Thymus (tissue), 11 donors: Measurements from ENCODE around the gene MAGOH. TPM values are rescaled to one million over a fixed set of nuclear protein-coding genes. Genes with fewer than 3 reads are reported as not detected.
"Not testable (repeated sequence)": the region's sequence is repeated elsewhere in the genome, so short reads cannot be mapped to it uniquely, and the experiment has no call there.

Experiments used
- DNase-seq, 9 donors: peaks; one replicate each; pipeline ENCODE4 v3.0.0-alpha.2; 2013; ENCODE audit warnings: low spot score in 9 of 9, low read depth in 6 of 9, missing footprints in 1 of 9
- H3K27ac ChIP-seq, 2 donors: one replicate each; pipeline ENCODE4 v1.5.1; 2013; ENCODE audit warnings: control low read depth in 1 of 2, low read depth in 1 of 2, low read length in 1 of 2, mild to moderate bottlenecking in 1 of 2, moderate library complexity in 1 of 2
- H3K27me3 ChIP-seq, 2 donors: one replicate each; pipeline ENCODE4 v1.5.1; 2013; ENCODE audit warnings: low read length in 1 of 2; ENCODE audit not compliant: control insufficient read depth in 2 of 2, insufficient read depth in 1 of 2
- H3K36me3 ChIP-seq, 2 donors: one replicate each; pipeline ENCODE4 v1.5.1; 2013; ENCODE audit warnings: low read length in 1 of 2, mild to moderate bottlenecking in 1 of 2, moderate library complexity in 1 of 2; ENCODE audit not compliant: control insufficient read depth in 2 of 2, insufficient read depth in 2 of 2
- H3K4me1 ChIP-seq, 2 donors: one replicate each; pipeline ENCODE4 v1.5.1; 2013; ENCODE audit warnings: low read length in 2 of 2; ENCODE audit not compliant: control insufficient read depth in 2 of 2, insufficient read depth in 2 of 2
- H3K4me3 ChIP-seq, 2 donors: one replicate each; pipeline ENCODE4 v1.5.1; 2013; ENCODE audit warnings: low read length in 2 of 2, control low read depth in 1 of 2, mild to moderate bottlenecking in 1 of 2
- H3K9me3 ChIP-seq, 2 donors: one replicate each; pipeline ENCODE4 v1.5.1; 2013; ENCODE audit warnings: low read length in 1 of 2, mild to moderate bottlenecking in 1 of 2; ENCODE audit not compliant: control insufficient read depth in 2 of 2, insufficient read depth in 1 of 2
- WGBS: extraction: QIAGEN DNeasy Blood & Tissue Kit; methylation state at CpG from one replicate; pipeline ENCODE4 v1.1.7; 2013; 5-methylcytosine and 5-hydroxymethylcytosine counted together
- polyA plus RNA-seq: library from polyadenylated mRNA; stranded (reverse); fragments of 200-250 nt; gene quantifications from one replicate; pipeline ENCODE4 v1.2.3, GENCODE V29; 2013
- total RNA-seq: library from RNA; stranded (reverse); fragments of 120-200 nt; gene quantifications from one replicate; pipeline ENCODE4 v1.2.4, GENCODE V29; 2013
- donor health status: healthy.

The MAGOH gene
- total and polyA plus RNA-seq, 2 donors: 84.3 to 134 TPM

DNA sequence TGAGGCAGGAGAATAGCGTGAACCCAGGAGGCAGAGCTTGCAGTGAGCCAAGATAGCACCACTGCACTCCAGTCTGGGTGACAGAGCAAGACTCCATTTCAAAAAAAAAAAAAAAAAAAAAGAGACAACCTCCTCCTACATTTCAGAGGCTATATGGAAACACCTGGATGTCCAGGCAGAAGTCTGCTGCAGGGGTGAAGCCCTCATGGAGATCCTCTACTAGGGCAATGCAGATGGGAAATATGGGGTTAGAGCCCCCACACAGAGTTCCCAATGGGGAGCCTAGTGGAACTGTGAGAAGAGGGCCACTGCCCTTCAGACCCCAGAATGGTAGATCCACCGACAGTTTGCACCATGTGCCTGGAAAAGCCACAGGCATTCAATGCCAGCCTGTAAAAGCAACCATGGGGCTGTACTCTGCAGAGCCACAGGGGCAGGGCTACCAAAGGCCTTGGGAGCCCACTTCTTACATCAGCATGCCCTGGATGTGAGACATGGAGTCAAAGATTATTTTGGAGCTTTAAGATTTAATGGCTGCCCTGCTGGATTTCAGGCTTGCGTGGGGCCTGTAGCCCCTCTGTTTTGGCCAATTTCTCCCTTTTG is 32.1 kb downstream of the MAGOH start:
- DNase-seq, H3K27ac ChIP-seq, H3K4me1 ChIP-seq, H3K27me3 ChIP-seq, H3K4me3 ChIP-seq: not testable (repeated sequence)
- Histone ChIP-seq H3K36me3 (peaks cover 56 to 75% of the 10 kb centered on the region in 2 donors), H3K9me3 (peaks cover 11 to 15% of the 10 kb centered on the region in 2 donors)
- WGBS: 100% methylated on average over 3 of the region's 3 CpGs

DNA sequence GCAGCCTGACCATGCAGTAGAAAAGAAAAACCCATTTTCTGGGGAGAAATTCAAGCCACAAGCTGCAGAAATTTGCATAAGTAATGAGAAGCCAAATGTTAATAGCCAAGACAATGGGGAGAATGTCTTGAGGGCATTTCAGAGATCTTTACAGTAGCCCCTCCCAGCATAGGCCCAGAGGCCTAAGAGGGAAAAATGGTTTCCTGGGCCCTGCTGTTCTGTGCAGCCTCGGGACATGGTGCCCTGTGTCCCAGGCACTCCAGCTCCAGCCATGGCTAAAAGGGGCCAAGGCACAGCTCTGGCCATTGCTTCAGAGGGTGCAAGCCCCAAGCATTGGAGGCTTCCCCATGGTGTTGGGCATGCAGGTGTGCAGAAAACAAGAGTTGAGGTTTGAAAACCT is 32.8 kb downstream of the MAGOH start:
- DNase-seq, H3K4me1 ChIP-seq, H3K27me3 ChIP-seq, H3K4me3 ChIP-seq, H3K27ac ChIP-seq: not testable (repeated sequence)
- Histone ChIP-seq H3K9me3 (peaks cover 11 to 15% of the 10 kb centered on the region in 2 donors), H3K36me3 (peaks cover 49 to 73% of the 10 kb centered on the region in 2 donors)
- 96% methylated on average over 1 of the region's 1 CpG for WGBS

DNA sequence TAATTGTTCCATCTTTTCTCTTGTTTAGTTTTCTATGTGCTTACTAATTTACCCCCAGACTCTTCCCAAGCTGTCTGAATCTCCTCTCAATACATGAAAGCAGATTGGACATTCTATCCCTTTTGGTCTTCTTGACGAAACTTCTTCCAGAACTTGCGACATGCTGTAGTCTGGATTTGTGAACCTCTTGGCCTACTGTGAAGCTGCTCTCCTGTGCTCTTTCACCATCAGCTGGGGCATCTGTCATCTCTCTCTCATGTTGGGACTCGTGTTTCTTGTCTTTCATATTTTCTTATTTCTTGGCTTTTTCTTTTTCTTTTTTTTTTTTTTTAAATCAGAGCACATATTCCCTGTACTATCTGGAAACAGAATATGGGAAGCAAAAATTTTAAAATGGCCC is 34.9 kb downstream of the MAGOH start:
- H3K4me3 ChIP-seq: no peak overlapping the region
- H3K36me3 ChIP-seq: peaks cover 36 to 57% of the 10 kb centered on the region in 2 donors
- 99% methylated on average over 3 of the region's 3 CpGs for WGBS
- no peak overlapping the region for H3K27ac ChIP-seq
- peaks cover 11 to 15% of the 10 kb centered on the region in 2 donors for H3K9me3 ChIP-seq
- H3K4me1 ChIP-seq: peaks cover 0 to 2% of the 10 kb centered on the region in 2 donors
- DNase-seq: no peak
- no peaks in the 10 kb centered on the region for H3K27me3 ChIP-seq

DNA sequence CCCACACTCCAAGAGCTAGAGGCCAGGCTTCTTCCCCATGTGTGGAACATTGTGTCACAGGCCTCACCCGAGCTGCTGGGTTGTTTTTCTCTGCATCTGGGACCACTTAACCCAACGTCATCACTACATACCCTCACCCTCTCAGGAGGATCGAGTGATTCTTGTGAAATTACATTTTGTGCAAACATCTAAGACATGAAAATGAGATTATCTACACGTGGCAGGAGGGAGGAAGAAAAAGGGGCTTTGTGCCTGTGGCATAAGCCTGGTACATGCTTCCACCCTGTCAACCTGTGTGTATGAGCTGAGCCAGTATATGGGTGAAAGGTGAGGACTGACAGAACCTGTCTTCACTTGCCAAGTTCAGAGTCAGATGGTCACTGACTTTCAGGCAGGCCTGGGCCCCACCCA is 40.1 kb downstream of the MAGOH start:
- 88% methylated on average over 4 of the region's 4 CpGs for WGBS
- peaks cover 8 to 22% of the 10 kb centered on the region in 2 donors for H3K4me1 ChIP-seq
- peaks cover 3 to 20% of the 10 kb centered on the region in 2 donors for H3K36me3 ChIP-seq
- H3K4me3 ChIP-seq: no peak overlapping the region
- DNase-seq: no peak
- no peaks in the 10 kb centered on the region for H3K27me3 ChIP-seq
- no peaks in the 10 kb centered on the region for H3K9me3 ChIP-seq
- no peak overlapping the region for H3K27ac ChIP-seq

DNA sequence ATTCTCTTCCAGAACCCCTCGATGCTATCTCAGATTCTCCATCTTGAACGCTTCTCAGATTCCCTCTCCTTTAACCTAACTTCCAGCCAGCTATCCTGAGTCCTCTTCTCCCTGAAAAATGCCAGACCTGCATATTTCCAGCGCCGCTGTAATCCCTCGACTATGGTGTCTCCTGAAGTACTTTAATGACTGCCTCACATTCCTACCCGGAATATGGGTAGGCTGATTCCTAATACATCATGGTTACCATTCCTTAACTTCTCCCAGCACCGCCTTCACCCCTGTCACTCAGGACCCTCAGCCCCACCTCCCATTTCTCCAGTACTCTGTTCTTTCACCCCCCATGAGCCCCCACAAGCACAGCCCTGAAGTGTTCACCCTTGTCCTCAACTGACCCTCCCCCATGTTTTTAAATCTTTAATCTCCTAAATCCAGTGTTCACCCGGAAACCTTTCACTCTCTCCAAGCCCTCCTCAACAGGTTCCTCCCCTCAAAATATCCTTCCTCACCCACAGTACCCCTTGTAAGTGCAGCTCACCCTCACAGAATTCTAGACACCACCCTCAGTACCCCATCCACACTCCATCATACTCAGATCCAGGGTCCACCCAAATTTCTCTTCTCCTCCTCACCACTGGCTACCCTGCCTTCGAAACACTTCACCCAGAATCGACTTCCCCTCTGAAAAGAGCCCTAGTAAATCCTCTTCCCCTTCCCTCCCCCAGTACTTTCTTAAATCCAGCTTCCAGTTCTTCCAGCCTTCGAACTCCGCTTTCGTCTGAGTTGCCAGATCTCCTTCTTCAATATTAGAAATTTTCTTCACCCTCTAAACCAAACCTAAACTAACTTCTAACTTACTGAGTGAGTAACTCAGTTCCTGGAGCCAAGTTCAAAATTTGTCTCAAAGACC is 40.8 kb downstream of the MAGOH start:
- DNase-seq: no peak
- peak overlapping the region; percentile 56 to 100 for H3K4me3 ChIP-seq

DNA sequence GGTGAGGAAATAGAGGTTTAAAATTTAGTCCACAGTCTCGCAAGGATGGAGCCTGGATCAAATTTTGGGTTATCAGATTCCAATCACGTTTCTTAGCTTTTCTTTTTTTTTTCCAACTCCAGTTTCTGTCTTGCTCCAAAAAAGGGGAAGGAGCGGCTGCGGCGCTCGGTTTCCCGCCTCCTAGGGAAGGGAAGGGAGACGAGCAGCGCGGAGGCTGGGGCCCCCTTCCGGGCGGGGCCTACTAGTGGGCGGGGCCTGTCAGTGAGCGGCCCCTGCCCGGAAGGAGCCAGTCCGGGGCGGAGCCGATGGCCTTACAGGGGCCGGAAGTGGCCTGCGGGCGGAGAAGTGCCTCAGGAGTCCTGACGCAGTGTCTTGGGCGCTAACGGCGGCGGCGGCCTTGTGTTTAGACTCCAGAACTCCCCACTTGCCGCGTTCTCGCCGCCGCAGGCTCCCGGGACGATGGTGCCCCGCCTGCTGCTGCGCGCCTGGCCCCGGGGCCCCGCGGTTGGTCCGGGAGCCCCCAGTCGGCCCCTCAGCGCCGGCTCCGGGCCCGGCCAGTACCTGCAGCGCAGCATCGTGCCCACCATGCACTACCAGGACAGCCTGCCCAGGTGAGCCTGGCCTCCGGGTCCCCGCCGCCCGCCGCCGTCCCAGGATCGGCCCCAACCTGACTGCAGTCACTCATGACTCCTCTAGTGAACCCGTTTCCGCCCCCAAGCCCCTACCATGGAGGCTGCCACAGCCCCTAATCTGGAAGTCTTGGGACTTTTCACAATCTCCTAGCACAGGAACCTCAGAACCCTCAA is 41.6 kb downstream of the MAGOH start, which contains the start of gene CPT2:
TSS of gene CPT2 (plus strand) at position 340 of the 806 bp plus-strand sequence. CDS start at position 460, 120 bp downstream.
- under 1% methylated on average over 57 of the region's 57 CpGs for WGBS

More for the DNA sequence above, 40.8 kb downstream of the MAGOH start:
- H3K27me3 ChIP-seq: no peaks in the 10 kb centered on the region
- peaks cover 3 to 13% of the 10 kb centered on the region in 2 donors for H3K36me3 ChIP-seq
- peaks cover 8 to 22% of the 10 kb centered on the region in 2 donors for H3K4me1 ChIP-seq
- H3K9me3 ChIP-seq: no peaks in the 10 kb centered on the region
- WGBS: 37% methylated on average over 13 of the region's 13 CpGs
- peak overlapping the region; percentile 73 to 97 for H3K27ac ChIP-seq

DNA sequence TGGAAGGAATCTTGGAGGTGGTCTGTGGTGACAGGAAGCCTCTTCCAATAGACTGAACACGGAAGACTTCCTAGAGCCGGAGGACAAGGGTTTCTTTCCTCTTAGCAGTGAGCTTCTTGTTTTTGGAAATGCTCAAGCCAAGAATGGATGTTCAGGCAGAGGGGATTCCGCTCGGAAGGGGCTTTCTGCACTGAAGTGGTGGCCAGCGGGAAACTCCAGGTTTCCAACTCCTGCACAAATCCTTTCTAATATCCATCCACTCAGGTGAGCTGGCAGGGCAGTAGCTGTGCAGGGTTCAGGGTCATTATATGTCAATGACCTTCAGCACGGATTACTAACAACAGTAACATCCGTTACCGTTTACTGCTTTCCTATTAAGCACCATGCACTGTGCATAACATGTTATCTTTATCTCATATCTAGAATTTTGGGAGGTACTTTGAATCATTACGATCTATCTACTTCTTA is 42.3 kb downstream of the MAGOH start:
- H3K36me3 ChIP-seq: peaks cover 0 to 3% of the 10 kb centered on the region in 2 donors
- H3K4me1 ChIP-seq: peaks cover 8 to 22% of the 10 kb centered on the region in 2 donors
- peak overlapping the region; percentile 73 to 86 for H3K27ac ChIP-seq
- H3K9me3 ChIP-seq: no peaks in the 10 kb centered on the region
- H3K27me3 ChIP-seq: no peaks in the 10 kb centered on the region
- H3K4me3 ChIP-seq: peak overlapping the region; percentile 56 to 100
- 54% methylated on average over 9 of the region's 9 CpGs for WGBS
- DNase-seq: no peak

More for the DNA sequence above, 41.6 kb downstream of the MAGOH start, which contains the start of gene CPT2:
- peak; percentile 53 to 94 (median 84) for DNase-seq
- Histone ChIP-seq H3K27me3 (no peaks in the 10 kb centered on the region), H3K9me3 (no peaks in the 10 kb centered on the region), H3K4me3 (peak within 1 kb of the TSS; percentile 56 to 100), H3K4me1 (peaks cover 8 to 22% of the 10 kb centered on the region in 2 donors), H3K36me3 (peaks cover 0 to 8% of the 10 kb centered on the region in 2 donors), H3K27ac (peak within 1 kb of the TSS; percentile 73 to 97)

DNA sequence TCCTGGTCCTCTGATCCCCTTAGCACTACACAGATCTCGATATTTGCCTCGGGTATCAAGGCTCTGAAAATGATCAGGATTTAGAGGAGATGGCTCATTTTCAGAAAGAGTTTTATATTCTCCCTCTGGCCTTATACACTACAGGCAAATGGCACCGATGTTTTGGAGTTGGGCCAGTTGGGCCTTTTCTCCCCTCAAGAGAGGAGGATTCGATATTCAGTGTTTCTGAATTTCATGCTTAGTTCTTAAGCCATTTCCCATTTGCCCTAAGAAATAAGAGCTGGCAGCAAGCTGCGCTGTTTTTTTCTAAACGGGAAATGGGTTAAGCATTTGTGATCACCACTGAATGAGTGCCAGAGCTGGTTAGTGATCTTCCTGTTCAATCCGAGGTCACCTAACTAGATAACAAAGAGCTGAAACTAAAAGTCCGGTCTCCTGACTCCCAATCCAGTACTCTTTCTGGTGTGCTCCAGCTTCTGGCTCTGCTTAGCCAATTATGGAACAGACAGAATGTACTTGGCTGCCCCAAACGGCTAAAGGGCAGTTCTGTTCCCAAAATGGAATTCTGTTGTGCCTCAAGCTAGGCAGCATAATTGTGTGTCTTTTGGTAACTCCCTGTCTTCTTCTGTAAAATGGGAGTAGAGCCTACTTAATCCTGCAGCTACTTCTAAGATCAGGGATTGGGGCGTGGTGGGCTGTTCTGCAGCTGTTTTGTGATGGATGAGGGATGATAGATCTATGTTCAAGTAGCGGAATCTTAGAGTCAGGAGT is 42.9 kb downstream of the MAGOH start:
- H3K27ac ChIP-seq: peak overlapping the region in 1 of 2 donors; percentile 42
- WGBS: 97% methylated on average over 11 of the region's 11 CpGs
- H3K9me3 ChIP-seq: no peaks in the 10 kb centered on the region
- H3K27me3 ChIP-seq: no peaks in the 10 kb centered on the region
- H3K4me1 ChIP-seq: peaks cover 8 to 22% of the 10 kb centered on the region in 2 donors
- no peaks in the 10 kb centered on the region for H3K36me3 ChIP-seq
- H3K4me3 ChIP-seq: no peak overlapping the region
- no peak for DNase-seq
